ENCODE measurements around the gene KCTD4.

KCTD4 gene

DNA sequence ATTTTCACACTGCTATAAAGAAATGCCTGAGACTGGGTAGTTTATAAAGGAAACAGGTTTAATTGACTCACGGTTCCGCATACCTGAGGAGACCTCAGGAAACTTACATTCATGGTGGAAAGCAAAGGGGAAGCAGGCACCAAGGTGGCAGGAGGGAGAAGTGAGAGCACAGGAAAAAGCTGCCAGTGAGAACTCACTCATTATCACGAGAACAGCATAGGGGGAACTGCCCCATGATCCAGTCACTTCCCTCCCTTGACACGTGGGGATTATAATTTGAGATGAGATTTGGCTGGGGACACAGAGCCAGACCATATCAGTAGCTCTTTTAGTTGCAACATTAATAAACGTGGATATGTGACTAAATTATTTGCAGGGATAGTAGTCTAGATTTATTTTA is 4.3 kb upstream of the KCTD4 start:
- Histone ChIP-seq H3K4me2 (ENCODE audit: low read length) (no peak overlapping the region), H3K4me1 (ENCODE audit: low read length) (peaks cover 38% of the 10 kb centered on the region)

DNA sequence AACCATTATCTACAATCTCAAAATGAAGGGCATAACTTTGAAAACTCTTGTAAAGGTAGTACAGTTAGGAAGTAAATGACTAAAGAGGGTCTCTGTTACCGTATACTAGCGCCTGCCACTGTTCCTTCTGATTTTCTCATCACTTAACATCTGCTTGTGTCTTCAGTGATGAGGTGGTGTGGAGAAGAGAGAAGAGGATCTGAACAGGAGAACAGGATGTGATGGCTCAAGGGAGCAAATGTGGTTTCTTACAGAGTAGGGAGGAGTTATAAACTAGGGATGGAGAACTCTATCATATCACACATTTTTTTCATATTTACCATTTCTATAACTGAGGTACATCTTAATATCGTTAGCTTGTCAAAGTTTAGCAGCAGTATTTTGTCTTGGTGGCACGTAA is 1.1 kb downstream of the KCTD4 start:
- no peak overlapping the region for H2AFZ ChIP-seq (ENCODE audit: low read depth, low read length)
- TF ChIP-seq EZH2phosphoT487 (IDR thresholded peaks at IDR 0.05; ENCODE audit: low read depth): no peak
- TF ChIP-seq, protein P1, sequence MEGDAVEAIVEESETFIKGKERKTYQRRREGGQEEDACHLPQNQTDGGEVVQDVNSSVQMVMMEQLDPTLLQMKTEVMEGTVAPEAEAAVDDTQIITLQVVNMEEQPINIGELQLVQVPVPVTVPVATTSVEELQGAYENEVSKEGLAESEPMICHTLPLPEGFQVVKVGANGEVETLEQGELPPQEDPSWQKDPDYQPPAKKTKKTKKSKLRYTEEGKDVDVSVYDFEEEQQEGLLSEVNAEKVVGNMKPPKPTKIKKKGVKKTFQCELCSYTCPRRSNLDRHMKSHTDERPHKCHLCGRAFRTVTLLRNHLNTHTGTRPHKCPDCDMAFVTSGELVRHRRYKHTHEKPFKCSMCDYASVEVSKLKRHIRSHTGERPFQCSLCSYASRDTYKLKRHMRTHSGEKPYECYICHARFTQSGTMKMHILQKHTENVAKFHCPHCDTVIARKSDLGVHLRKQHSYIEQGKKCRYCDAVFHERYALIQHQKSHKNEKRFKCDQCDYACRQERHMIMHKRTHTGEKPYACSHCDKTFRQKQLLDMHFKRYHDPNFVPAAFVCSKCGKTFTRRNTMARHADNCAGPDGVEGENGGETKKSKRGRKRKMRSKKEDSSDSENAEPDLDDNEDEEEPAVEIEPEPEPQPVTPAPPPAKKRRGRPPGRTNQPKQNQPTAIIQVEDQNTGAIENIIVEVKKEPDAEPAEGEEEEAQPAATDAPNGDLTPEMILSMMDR (IDR thresholded peaks at IDR 0.05; ENCODE audit: low read depth, low read length): no peak
- peaks cover 4% of the 10 kb centered on the region; the same call in 1 of the 2 replicates for H3K79me2 ChIP-seq (ENCODE audit: low read length)
- no peak overlapping the region for H3K4me3 ChIP-seq (ENCODE audit: low read length)
- no peaks in the 10 kb centered on the region for H3K27me3 ChIP-seq (ENCODE audit: low read depth, low read length)
- H3K27ac ChIP-seq (ENCODE audit: low read length): no peak overlapping the region
- H3K4me1 ChIP-seq (ENCODE audit: low read length): peaks cover 8% of the 10 kb centered on the region
- H4K20me1 ChIP-seq (ENCODE audit: insufficient read depth, low read length): no peaks in the 10 kb centered on the region
- H3K36me3 ChIP-seq (replicated peaks; ENCODE audit: low read depth, low read length): peaks cover 3% of the 10 kb centered on the region
- H3K4me2 ChIP-seq (ENCODE audit: low read length): no peak overlapping the region
- no peak overlapping the region for H3K9ac ChIP-seq (ENCODE audit: low read length)
- no peaks in the 10 kb centered on the region for H3K9me3 ChIP-seq (ENCODE audit: insufficient read depth, low read length)

More for the DNA sequence above, 4.3 kb upstream of the KCTD4 start:
- Histone ChIP-seq H3K36me3 (replicated peaks; ENCODE audit: low read depth, low read length) (peaks cover 10% of the 10 kb centered on the region), H3K27me3 (ENCODE audit: low read depth, low read length) (no peaks in the 10 kb centered on the region), H3K9me3 (ENCODE audit: insufficient read depth, low read length) (no peaks in the 10 kb centered on the region), H3K27ac (ENCODE audit: low read length) (no peak overlapping the region), H2AFZ (ENCODE audit: low read depth, low read length) (no peak overlapping the region), H3K4me3 (ENCODE audit: low read length) (no peak overlapping the region), H4K20me1 (ENCODE audit: insufficient read depth, low read length) (no peaks in the 10 kb centered on the region), H3K9ac (ENCODE audit: low read length) (no peak overlapping the region), H3K79me2 (ENCODE audit: low read length) (no peaks in the 10 kb centered on the region)
- TF ChIP-seq EZH2phosphoT487 (IDR thresholded peaks at IDR 0.05; ENCODE audit: low read depth): no peak
- TF ChIP-seq, protein P1 (IDR thresholded peaks at IDR 0.05; ENCODE audit: low read depth, low read length): no peak

GRCh38 chr13:45198924-45199323 is 1.9 kb downstream of the KCTD4 start:
- no peak overlapping the region for H2AFZ ChIP-seq (ENCODE audit: low read depth, low read length)
- H3K36me3 ChIP-seq (replicated peaks; ENCODE audit: low read depth, low read length): peaks cover 3% of the 10 kb centered on the region
- TF ChIP-seq, protein P1 (IDR thresholded peaks at IDR 0.05; ENCODE audit: low read depth, low read length): no peak
- TF ChIP-seq EZH2phosphoT487 (IDR thresholded peaks at IDR 0.05; ENCODE audit: low read depth): no peak
- H3K4me1 ChIP-seq (ENCODE audit: low read length): peaks cover 7% of the 10 kb centered on the region
- H3K9ac ChIP-seq (ENCODE audit: low read length): no peak overlapping the region
- no peak overlapping the region for H3K27ac ChIP-seq (ENCODE audit: low read length)
- peaks cover 4% of the 10 kb centered on the region; the same call in 1 of the 2 replicates for H3K79me2 ChIP-seq (ENCODE audit: low read length)
- H3K4me3 ChIP-seq (ENCODE audit: low read length): no peak overlapping the region
- no peaks in the 10 kb centered on the region for H3K9me3 ChIP-seq (ENCODE audit: insufficient read depth, low read length)
- no peaks in the 10 kb centered on the region for H4K20me1 ChIP-seq (ENCODE audit: insufficient read depth, low read length)
- H3K4me2 ChIP-seq (ENCODE audit: low read length): no peak overlapping the region
- H3K27me3 ChIP-seq (ENCODE audit: low read depth, low read length): no peaks in the 10 kb centered on the region

- Histone ChIP-seq H4K20me1 (ENCODE audit: insufficient read depth, low read length) (no peaks in the 10 kb centered on the region), H3K9ac (ENCODE audit: low read length) (no peak overlapping the region), H3K4me2 (ENCODE audit: low read length) (no peak overlapping the region), H3K36me3 (replicated peaks; ENCODE audit: low read depth, low read length) (peaks cover 3% of the 10 kb centered on the region), H3K27me3 (ENCODE audit: low read depth, low read length) (no peaks in the 10 kb centered on the region), H3K9me3 (ENCODE audit: insufficient read depth, low read length) (no peaks in the 10 kb centered on the region), H3K4me1 (ENCODE audit: low read length) (peaks cover 7% of the 10 kb centered on the region), H3K4me3 (ENCODE audit: low read length) (no peak overlapping the region), H3K79me2 (ENCODE audit: low read length) (peaks cover 4% of the 10 kb centered on the region; the same call in 1 of the 2 replicates), H2AFZ (ENCODE audit: low read depth, low read length) (no peak overlapping the region), H3K27ac (ENCODE audit: low read length) (no peak overlapping the region)
- no peak for TF ChIP-seq EZH2phosphoT487 (IDR thresholded peaks at IDR 0.05; ENCODE audit: low read depth)
- TF ChIP-seq, protein P1 (IDR thresholded peaks at IDR 0.05; ENCODE audit: low read depth, low read length): no peak
These were observed 2.8 kb downstream of the KCTD4 start for GRCh38 chr13:45198041-45198440.

All from OCI-LY3 (cell line).